Subcutaneous adipose tissue (tissue), 4 donors: ENCODE measurements around the gene LARP1. TPM values are rescaled to one million over a fixed set of nuclear protein-coding genes. Genes with fewer than 3 reads are reported as not detected.

Experiments
- total RNA-seq, 4 donors: library from RNA; depleted of rRNA; stranded (reverse); fragments of >200 nt; gene quantifications; one replicate each; pipeline ENCODE4 v1.1.0, GENCODE V29; 2016
- TF ChIP-seq, protein P1 (sequence below): fragments of 450-650 bp; IDR thresholded peaks from one replicate; pipeline ENCODE4 v1.5.1; 2016; ENCODE audit warnings: low read depth, mild to moderate bottlenecking, control low read depth, antibody characterized with exemption, moderate library complexity

The LARP1 gene
- total RNA-seq, 4 donors from 2014 or later = 77.7 to 172 (median 94.7) TPM

DNA sequence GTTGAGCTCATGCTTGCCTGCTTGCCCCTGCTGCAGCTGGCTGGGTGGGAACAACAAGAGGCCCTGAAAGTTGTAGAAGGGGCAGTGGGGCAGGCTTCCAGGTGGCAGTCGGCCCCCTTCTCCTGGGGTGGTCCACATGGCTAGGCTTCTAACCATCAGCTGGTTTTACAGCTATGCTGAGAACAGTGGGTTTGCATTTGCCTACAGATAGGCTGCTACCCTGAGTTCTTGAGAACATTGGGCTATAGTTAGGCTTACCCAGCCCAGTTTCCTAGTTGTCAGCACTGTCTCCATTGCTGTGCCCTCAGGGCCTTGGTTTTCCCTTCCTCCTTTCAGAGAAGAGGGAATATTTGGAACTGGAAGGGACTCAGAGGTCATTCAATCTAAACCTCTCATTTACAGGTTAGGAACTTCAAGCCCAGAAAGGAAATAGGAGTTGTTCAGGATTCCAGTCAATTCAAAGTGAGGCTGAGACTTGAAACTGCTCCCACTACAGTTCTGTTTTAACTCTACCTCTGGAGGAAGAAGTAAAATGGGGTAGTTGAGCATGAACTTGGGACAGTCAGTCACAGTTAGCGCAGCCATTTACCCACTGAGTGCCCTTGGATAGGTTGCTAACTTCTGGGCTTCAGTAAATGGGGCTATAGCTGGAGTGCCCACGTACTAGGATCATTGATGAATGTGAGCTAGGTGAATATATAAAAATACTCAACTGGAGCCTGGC lies 11.5 kb downstream of the LARP1 start:
- TF ChIP-seq, protein P1, sequence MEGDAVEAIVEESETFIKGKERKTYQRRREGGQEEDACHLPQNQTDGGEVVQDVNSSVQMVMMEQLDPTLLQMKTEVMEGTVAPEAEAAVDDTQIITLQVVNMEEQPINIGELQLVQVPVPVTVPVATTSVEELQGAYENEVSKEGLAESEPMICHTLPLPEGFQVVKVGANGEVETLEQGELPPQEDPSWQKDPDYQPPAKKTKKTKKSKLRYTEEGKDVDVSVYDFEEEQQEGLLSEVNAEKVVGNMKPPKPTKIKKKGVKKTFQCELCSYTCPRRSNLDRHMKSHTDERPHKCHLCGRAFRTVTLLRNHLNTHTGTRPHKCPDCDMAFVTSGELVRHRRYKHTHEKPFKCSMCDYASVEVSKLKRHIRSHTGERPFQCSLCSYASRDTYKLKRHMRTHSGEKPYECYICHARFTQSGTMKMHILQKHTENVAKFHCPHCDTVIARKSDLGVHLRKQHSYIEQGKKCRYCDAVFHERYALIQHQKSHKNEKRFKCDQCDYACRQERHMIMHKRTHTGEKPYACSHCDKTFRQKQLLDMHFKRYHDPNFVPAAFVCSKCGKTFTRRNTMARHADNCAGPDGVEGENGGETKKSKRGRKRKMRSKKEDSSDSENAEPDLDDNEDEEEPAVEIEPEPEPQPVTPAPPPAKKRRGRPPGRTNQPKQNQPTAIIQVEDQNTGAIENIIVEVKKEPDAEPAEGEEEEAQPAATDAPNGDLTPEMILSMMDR = no peak

DNA sequence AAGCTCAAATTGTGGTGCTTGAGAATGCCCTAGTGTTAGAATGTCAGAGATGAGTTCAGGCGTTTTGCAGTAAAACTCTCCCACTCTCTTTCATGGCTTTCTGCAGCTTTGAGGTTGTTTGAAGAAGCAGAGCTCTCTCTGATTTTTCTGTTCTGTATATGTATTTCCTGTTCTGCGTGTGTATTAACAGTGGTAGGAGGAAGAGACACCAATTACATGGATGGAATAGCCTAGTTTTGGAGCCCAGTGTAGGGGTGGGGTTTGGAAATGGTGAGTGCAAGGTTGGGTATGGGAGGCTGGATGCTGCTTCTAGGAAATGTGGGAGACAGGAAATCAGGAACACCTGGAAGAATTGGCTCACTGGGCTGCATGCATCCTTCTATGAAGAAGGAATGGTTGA lies 12.4 kb downstream of the LARP1 start:
- TF ChIP-seq, protein P1 = no peak

DNA sequence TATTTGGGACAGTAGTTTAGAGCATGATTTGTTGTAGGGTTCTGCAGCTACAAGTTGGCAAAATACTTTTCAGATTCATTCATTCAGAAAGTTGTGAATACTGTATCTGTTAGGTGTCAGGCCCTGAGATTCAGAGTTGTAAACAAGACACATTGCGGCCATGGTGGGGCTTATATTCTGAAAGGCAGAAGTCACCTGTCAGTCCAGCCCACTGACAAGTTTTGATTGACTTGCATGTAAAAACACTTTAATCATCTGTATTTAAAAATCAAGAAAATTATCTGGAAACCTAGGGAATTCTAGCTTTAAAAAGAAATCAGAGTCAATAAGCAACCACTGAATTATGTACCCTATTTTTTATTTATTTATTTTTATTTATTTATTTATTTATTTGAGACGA lies 13.0 kb downstream of the LARP1 start:
- TF ChIP-seq, protein P1 = no peak

DNA sequence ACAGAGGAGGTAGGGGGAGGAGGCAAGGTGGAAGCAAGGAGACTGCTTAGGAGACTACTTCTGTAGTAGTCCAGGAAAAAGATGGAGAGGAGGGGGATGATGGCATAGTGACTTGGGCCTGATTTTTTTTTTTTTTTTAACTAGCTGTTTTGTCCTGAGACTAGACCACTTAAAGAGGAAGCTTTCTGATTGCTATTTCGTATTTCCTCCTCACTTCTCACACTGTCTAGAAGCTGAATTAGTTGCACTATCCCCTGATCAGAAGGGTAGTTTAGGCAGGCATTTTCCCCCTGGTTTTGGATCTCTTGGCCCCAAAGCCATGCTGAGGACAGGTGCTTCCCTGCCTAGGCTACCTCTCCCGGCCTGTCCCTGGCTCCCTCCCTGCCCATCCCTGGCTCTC lies 14.9 kb downstream of the LARP1 start:
- TF ChIP-seq, protein P1 = no peak

DNA sequence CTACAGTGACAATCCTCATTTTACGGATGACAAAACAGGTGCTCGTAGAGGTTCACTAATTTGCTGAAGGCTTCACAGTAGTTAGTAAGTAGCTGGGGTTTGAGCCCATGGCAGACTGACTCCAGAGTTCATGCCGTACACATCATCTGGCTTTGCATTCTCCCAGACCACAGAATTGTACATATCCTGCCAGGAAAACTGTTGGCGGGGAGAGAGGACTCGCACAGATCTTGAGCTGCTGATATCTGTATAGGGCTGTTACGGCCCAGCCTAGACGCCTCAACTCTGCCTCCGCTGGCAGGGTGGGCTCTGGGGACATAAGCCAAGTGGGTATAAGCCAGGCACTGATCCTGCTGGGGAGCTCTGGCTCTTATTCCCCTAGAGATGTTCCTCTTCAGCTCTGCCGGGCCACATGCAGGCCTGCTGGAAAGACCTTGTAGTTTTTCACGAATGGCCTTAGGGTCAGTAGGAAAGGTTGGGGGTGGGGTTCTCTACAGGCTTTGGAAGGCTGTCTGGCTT lies 16.3 kb downstream of the LARP1 start:
- TF ChIP-seq, protein P1 = no peak

DNA sequence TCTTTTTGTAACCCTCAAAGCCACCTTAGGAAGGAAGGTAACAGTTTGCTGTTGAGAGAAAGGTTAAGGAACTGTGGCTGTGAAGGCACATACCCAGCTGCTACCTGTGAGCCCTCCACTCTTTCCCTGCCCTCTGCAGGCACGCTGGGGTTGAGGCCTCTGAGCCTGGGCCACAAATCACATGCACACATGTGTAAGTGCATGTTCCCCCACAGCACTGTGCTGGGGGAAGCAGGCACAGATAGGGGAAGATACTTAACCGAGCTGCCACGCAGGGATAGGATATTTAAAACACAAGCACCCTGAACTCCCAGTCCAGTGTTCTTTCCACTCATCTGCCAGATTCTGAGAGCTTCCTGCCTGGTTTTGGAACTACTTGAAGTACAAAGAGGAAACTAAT lies 18.1 kb downstream of the LARP1 start:
- TF ChIP-seq, protein P1 = no peak

DNA sequence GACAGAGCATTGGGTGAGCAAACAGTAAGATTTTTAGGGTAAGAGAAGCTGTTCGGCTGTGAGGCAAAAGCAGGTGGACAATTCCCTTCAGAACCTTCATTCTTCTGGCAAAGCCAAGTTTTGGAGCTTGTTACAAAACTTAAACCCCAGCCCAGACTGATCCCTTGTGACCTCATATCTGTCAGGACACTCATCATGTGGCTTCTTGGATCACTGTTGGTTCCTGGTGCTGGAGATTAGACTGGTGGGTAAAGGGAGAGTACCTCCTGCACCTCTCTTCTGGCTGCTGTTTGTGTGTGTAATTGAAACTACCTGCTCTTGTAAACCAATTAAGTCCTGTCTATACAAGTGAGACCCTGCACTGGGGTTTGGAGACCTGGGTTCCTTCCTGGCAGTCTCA lies 21.0 kb downstream of the LARP1 start:
- TF ChIP-seq, protein P1 = no peak
